Ishikawa (cell line): ENCODE measurements around the gene SPRY2.

Experiments
- CEBPB ChIP-seq: IDR thresholded peaks from 2 replicates; pipeline ENCODE4 v1.6.1; 2012
- CREB1 ChIP-seq: IDR thresholded peaks from 2 replicates; pipeline ENCODE4 v1.6.1; 2012; ENCODE audit warnings: low read depth
- EGR1 ChIP-seq: IDR thresholded peaks from 2 replicates; pipeline ENCODE4 v1.6.1; 2012
- EP300 ChIP-seq: IDR thresholded peaks from 2 replicates; pipeline ENCODE4 v1.6.1; 2012; ENCODE audit warnings: borderline replicate concordance
- FOXM1 ChIP-seq: IDR thresholded peaks from 2 replicates; pipeline ENCODE4 v1.6.1; 2012; ENCODE audit warnings: low read depth, borderline replicate concordance
- NFIC ChIP-seq: IDR thresholded peaks from 2 replicates; pipeline ENCODE4 v1.6.1; 2012
- RAD21 ChIP-seq: IDR thresholded peaks from 2 replicates; pipeline ENCODE4 v1.6.1; 2012; ENCODE audit warnings: low read depth
- TAF1 ChIP-seq: IDR thresholded peaks from 2 replicates; pipeline ENCODE4 v1.6.1; 2012; ENCODE audit warnings: low read depth, mild to moderate bottlenecking
- TCF12 ChIP-seq: IDR thresholded peaks from 2 replicates; pipeline ENCODE4 v1.6.1; 2012; ENCODE audit warnings: low read depth
- TEAD4 ChIP-seq: IDR thresholded peaks from 2 replicates; pipeline ENCODE4 v1.6.1; 2012
- YY1 ChIP-seq: IDR thresholded peaks from 2 replicates; pipeline ENCODE4 v1.6.1; 2012; ENCODE audit warnings: low read depth
- ZBTB7A ChIP-seq: IDR thresholded peaks from 2 replicates; pipeline ENCODE4 v1.6.1; 2012; ENCODE audit warnings: low read depth
- TF ChIP-seq, protein P1 (sequence below): IDR thresholded peaks from 2 replicates; pipeline ENCODE4 v1.6.1; 2012; ENCODE audit warnings: low read depth, mild to moderate bottlenecking
- TF ChIP-seq, protein P2 (sequence below): IDR thresholded peaks from 2 replicates; pipeline ENCODE4 v1.6.1; 2012
- TF ChIP-seq, protein P3 (sequence below): IDR thresholded peaks from 2 replicates; pipeline ENCODE4 v1.6.1; 2012

SPRY2 gene

DNA sequence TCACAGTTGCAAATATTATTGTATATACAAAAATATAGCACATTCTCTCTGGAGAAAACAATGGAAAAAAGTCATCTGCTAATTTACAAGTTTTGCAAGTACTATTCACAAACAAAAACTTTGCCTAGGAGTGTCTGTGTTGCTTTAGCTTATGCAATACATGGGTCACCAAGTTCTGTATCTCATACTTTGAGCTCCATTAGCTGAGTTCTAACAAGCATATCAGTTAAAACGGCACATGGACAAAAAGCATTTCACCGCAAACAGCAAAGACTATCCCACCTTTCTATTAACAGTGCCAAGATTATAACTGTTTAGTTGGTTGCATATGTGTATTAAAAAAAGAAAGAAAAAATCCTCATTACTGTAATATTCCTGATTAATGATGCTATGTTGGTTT is 4.6 kb downstream of the SPRY2 start:
- TF ChIP-seq CEBPB, result no peak
- TF ChIP-seq TEAD4, result no peak
- no peak for TF ChIP-seq RAD21
- TF ChIP-seq, protein P1, sequence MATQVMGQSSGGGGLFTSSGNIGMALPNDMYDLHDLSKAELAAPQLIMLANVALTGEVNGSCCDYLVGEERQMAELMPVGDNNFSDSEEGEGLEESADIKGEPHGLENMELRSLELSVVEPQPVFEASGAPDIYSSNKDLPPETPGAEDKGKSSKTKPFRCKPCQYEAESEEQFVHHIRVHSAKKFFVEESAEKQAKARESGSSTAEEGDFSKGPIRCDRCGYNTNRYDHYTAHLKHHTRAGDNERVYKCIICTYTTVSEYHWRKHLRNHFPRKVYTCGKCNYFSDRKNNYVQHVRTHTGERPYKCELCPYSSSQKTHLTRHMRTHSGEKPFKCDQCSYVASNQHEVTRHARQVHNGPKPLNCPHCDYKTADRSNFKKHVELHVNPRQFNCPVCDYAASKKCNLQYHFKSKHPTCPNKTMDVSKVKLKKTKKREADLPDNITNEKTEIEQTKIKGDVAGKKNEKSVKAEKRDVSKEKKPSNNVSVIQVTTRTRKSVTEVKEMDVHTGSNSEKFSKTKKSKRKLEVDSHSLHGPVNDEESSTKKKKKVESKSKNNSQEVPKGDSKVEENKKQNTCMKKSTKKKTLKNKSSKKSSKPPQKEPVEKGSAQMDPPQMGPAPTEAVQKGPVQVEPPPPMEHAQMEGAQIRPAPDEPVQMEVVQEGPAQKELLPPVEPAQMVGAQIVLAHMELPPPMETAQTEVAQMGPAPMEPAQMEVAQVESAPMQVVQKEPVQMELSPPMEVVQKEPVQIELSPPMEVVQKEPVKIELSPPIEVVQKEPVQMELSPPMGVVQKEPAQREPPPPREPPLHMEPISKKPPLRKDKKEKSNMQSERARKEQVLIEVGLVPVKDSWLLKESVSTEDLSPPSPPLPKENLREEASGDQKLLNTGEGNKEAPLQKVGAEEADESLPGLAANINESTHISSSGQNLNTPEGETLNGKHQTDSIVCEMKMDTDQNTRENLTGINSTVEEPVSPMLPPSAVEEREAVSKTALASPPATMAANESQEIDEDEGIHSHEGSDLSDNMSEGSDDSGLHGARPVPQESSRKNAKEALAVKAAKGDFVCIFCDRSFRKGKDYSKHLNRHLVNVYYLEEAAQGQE, result no peak
- TF ChIP-seq YY1, result no peak
- TF ChIP-seq CREB1, result no peak
- no peak for TF ChIP-seq NFIC
- no peak for TF ChIP-seq TAF1
- TF ChIP-seq, protein P2, sequence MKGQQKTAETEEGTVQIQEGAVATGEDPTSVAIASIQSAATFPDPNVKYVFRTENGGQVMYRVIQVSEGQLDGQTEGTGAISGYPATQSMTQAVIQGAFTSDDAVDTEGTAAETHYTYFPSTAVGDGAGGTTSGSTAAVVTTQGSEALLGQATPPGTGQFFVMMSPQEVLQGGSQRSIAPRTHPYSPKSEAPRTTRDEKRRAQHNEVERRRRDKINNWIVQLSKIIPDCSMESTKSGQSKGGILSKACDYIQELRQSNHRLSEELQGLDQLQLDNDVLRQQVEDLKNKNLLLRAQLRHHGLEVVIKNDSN, result no peak
- TF ChIP-seq ZBTB7A, result no peak
- TF ChIP-seq EGR1, result no peak
- TF ChIP-seq, protein P3, sequence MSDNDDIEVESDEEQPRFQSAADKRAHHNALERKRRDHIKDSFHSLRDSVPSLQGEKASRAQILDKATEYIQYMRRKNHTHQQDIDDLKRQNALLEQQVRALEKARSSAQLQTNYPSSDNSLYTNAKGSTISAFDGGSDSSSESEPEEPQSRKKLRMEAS, result no peak

DNA sequence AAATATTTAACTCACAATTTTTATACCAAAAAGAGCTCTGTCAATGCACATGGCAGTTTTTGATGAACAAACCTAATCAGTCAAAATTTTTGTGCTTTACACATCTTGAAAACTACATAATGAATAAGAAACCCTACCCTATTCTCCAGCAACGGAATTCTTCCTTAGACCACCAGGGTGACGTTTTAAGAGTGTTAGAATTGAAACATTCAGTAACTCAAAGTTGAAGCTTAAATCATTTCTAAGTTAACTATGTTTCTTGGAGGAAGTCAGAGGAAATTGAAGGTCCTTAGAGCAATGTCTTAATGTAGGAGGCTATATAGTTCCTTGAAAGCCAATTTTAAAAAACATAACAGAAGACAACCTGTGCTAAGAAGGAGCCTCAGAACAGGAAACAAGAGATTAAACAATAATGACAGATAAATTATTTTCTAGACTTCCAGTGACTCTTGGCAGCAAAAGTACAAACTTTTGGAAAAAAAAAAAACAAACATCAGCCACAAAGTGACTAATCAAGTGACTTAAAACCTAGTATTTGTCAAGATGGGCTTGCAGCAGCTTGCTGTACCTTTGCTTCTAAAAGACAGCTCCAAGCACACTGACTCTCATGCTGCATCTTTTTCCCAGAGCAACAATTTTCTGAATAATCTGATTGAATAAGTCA is 6.2 kb downstream of the SPRY2 start:
- no peak for TF ChIP-seq CREB1
- no peak for TF ChIP-seq YY1
- TF ChIP-seq, protein P3, result no peak
- TF ChIP-seq TAF1, result no peak
- TF ChIP-seq, protein P2, result no peak

DNA sequence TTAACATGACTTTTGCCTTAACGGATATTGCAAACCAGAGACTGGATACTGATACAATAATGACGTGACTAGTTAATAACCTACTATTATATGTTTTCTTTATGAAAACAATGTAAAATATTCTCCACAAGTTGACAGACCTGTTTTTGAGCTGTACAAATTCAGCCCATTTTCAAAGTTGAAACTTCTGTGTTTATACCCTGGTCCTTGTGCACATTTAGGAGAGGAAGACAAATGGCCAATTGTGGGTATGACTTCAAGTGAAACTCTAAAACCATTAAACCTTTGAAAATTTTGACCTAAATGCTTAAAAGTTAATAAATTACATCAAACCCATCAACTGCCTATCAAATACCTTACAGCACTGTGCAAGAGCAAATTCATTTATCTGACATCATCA is 8.9 kb downstream of the SPRY2 start:
- TF ChIP-seq NFIC, result no peak
- no peak for TF ChIP-seq CREB1

- no peak for TF ChIP-seq EGR1
- no peak for TF ChIP-seq TCF12
- no peak for TF ChIP-seq CREB1
- TF ChIP-seq, protein P2, result no peak
- TF ChIP-seq YY1, result no peak
- TF ChIP-seq, protein P1, result no peak
- TF ChIP-seq FOXM1, result no peak
- no peak for TF ChIP-seq EP300
Observed at GRCh38 chr13:80329250-80329649, 11.7 kb downstream of the SPRY2 start.

DNA sequence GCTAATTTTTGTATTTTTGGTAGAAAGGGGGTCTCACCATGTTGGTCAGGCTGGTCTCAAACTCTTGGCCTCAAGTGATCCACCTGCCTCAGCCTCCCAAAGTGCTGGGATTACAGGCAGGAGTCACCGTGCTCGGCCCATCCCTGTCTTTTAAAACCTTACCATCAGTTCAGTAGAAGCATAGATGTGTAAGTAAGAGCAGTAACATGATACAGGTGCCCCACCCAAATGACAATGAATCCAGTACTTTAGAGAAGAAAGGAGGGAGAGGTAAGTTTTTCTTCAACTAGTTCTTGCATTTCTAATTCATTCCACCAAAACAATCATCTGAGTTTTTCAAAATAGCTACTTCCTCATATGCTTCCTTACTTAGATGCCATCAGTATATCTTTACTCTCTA is 21.9 kb downstream of the SPRY2 start:
- TF ChIP-seq, protein P2, result no peak
- no peak for TF ChIP-seq EP300
- no peak for TF ChIP-seq RAD21
- no peak for TF ChIP-seq TEAD4
- no peak for TF ChIP-seq FOXM1
- no peak for TF ChIP-seq EGR1
- TF ChIP-seq TAF1, result no peak
- TF ChIP-seq TCF12, result no peak
- TF ChIP-seq NFIC, result no peak
